Ectodermal cell (in vitro differentiated cells): ENCODE results near the gene C1QTNF1.

Source experiments
- H3K27ac ChIP-seq: 2 replicates; pipeline ENCODE4 v1.7.0; 2013; ENCODE audit warnings: mild to moderate bottlenecking, low read depth, low read length; ENCODE audit not compliant: insufficient read depth, poor library complexity, severe bottlenecking
- H3K27me3 ChIP-seq: 2 replicates; pipeline ENCODE4 v1.7.0; 2013; ENCODE audit warnings: mild to moderate bottlenecking, low read length; ENCODE audit not compliant: insufficient read depth, control insufficient read depth, poor library complexity, severe bottlenecking
- H3K36me3 ChIP-seq: one replicate; pipeline ENCODE4 v1.7.0; 2013; ENCODE audit warnings: low read length; ENCODE audit not compliant: control insufficient read depth, insufficient read depth
- H3K4me1 ChIP-seq: one replicate; pipeline ENCODE4 v1.7.0; 2013; ENCODE audit warnings: low read length; ENCODE audit not compliant: control insufficient read depth, insufficient read depth
- H3K4me3 ChIP-seq: 2 replicates; pipeline ENCODE4 v1.7.0; 2013; ENCODE audit warnings: low read depth, low read length, control low read depth; ENCODE audit not compliant: insufficient read depth
- H3K9me3 ChIP-seq: 2 replicates; pipeline ENCODE4 v1.7.0; 2013; ENCODE audit warnings: mild to moderate bottlenecking, low read length, moderate library complexity; ENCODE audit not compliant: control insufficient read depth
- WGBS, 2 experiments: methylation state at CpG; one replicate each; pipeline ENCODE4 v1.1.7; 2013; ENCODE audit warnings: missing lambda C conversion rate in 2 of 2; 5-methylcytosine and 5-hydroxymethylcytosine counted together

Gene C1QTNF1

GRCh38 chr17:79074649-79075445 lies 50.9 kb downstream of the C1QTNF1 start, which contains the start of gene ENGASE:
TSS of gene ENGASE (plus strand) at chr17:79074824. CDS start at chr17:79074945, 121 bp downstream.
- Histone ChIP-seq H3K4me1 (no peaks in the 10 kb centered on the region), H3K9me3 (no peaks in the 10 kb centered on the region), H3K27me3 (peaks cover 8% of the 10 kb centered on the region), H3K4me3 (peak within 1 kb of the TSS; percentile 64), H3K36me3 (no peaks in the 10 kb centered on the region), H3K27ac (no peak within 1 kb of the TSS)
- WGBS, 2 experiments, result 1% methylated on average over 106 of the region's 106 CpGs

- peaks cover 8% of the 10 kb centered on the region for H3K27me3 ChIP-seq
- WGBS, 2 experiments, result 48 to 50% methylated on average over 6 of the region's 6 CpGs
- peak overlapping the region; percentile 64 for H3K4me3 ChIP-seq
- H3K4me1 ChIP-seq, result no peaks in the 10 kb centered on the region
- H3K36me3 ChIP-seq, result peaks cover 5% of the 10 kb centered on the region
- no peaks in the 10 kb centered on the region for H3K9me3 ChIP-seq
- H3K27ac ChIP-seq, result no peak overlapping the region
Measured at GRCh38 chr17:79075446-79075750, 51.4 kb downstream of the C1QTNF1 start.

GRCh38 chr17:79075861-79076406 lies 52.0 kb downstream of the C1QTNF1 start:
- Histone ChIP-seq H3K27ac (no peak overlapping the region), H3K4me3 (peak overlapping the region; percentile 64)
- WGBS, 2 experiments, result 83 to 84% methylated on average over 9 of the region's 9 CpGs

GRCh38 chr17:79077587-79077986 lies 53.6 kb downstream of the C1QTNF1 start:
- Histone ChIP-seq H3K9me3 (no peaks in the 10 kb centered on the region), H3K4me3 (no peak overlapping the region), H3K36me3 (peaks cover 8% of the 10 kb centered on the region), H3K4me1 (peaks cover 3% of the 10 kb centered on the region), H3K27ac (no peak overlapping the region), H3K27me3 (peaks cover 8% of the 10 kb centered on the region)
- 95 to 97% methylated on average over 12 of the region's 12 CpGs for WGBS, 2 experiments

More at GRCh38 chr17:79075861-79076406, 52.0 kb downstream of the C1QTNF1 start:
- Histone ChIP-seq H3K27me3 (peaks cover 8% of the 10 kb centered on the region), H3K9me3 (no peaks in the 10 kb centered on the region), H3K4me1 (no peaks in the 10 kb centered on the region), H3K36me3 (peaks cover 8% of the 10 kb centered on the region)

- Histone ChIP-seq H3K36me3 (peaks cover 8% of the 10 kb centered on the region), H3K27ac (no peak overlapping the region), H3K4me1 (peaks cover 3% of the 10 kb centered on the region), H3K4me3 (no peak overlapping the region), H3K9me3 (no peaks in the 10 kb centered on the region), H3K27me3 (peaks cover 8% of the 10 kb centered on the region)
- 87 to 88% methylated on average over 21 of the region's 21 CpGs for WGBS, 2 experiments
Measured at GRCh38 chr17:79078476-79079190, 54.7 kb downstream of the C1QTNF1 start.

- H3K36me3 ChIP-seq, result peaks cover 8% of the 10 kb centered on the region
- no peak overlapping the region for H3K27ac ChIP-seq
- 95 to 96% methylated on average over 22 of the region's 22 CpGs for WGBS, 2 experiments
- H3K4me1 ChIP-seq, result peaks cover 3% of the 10 kb centered on the region
- no peak overlapping the region for H3K4me3 ChIP-seq
- H3K27me3 ChIP-seq, result peaks cover 8% of the 10 kb centered on the region
- H3K9me3 ChIP-seq, result no peaks in the 10 kb centered on the region
Measured at GRCh38 chr17:79079421-79080200, 55.6 kb downstream of the C1QTNF1 start.

GRCh38 chr17:79080349-79080748 lies 56.4 kb downstream of the C1QTNF1 start:
- Histone ChIP-seq H3K27me3 (peaks cover 4% of the 10 kb centered on the region), H3K9me3 (no peaks in the 10 kb centered on the region), H3K36me3 (peaks cover 8% of the 10 kb centered on the region), H3K27ac (no peak overlapping the region), H3K4me3 (no peak overlapping the region), H3K4me1 (peaks cover 3% of the 10 kb centered on the region)
- WGBS, 2 experiments, result 91 to 92% methylated on average over 18 of the region's 18 CpGs

- 96 to 97% methylated on average over 17 of the region's 17 CpGs for WGBS, 2 experiments
- H3K36me3 ChIP-seq, result peaks cover 8% of the 10 kb centered on the region
Measured at GRCh38 chr17:79080761-79081290, 56.9 kb downstream of the C1QTNF1 start.

GRCh38 chr17:79081571-79082276 lies 57.8 kb downstream of the C1QTNF1 start:
- 94 to 96% methylated on average over 20 of the region's 20 CpGs for WGBS, 2 experiments
- Histone ChIP-seq H3K4me3 (no peak overlapping the region), H3K27ac (no peak overlapping the region), H3K9me3 (no peaks in the 10 kb centered on the region), H3K36me3 (peaks cover 8% of the 10 kb centered on the region), H3K4me1 (peaks cover 3% of the 10 kb centered on the region), H3K27me3 (no peaks in the 10 kb centered on the region)

More at GRCh38 chr17:79080761-79081290, 56.9 kb downstream of the C1QTNF1 start:
- H3K9me3 ChIP-seq, result no peaks in the 10 kb centered on the region
- no peaks in the 10 kb centered on the region for H3K27me3 ChIP-seq
- no peak overlapping the region for H3K4me3 ChIP-seq
- H3K4me1 ChIP-seq, result peaks cover 3% of the 10 kb centered on the region
- no peak overlapping the region for H3K27ac ChIP-seq
